ENCODE results near the gene ZFPM1. TPM values are rescaled to one million over a fixed set of nuclear protein-coding genes. Genes with fewer than 3 reads are reported as not detected.

ZFPM1 gene
- total RNA-seq, 1 donor from 2014 or later, result 5.7 TPM

- Histone ChIP-seq H3K27me3 (ENCODE audit: low read depth) (no peaks in the 10 kb centered on the region), H3K4me1 (peaks cover 17% of the 10 kb centered on the region), H3K27ac (replicated peaks) (peak overlapping the region; percentile 66), H3K9me3 (replicated peaks) (no peaks in the 10 kb centered on the region), H3K36me3 (no peaks in the 10 kb centered on the region), H3K4me3 (peak overlapping the region; percentile 44)
- DNase-seq, result peak; percentile 50
- intact Hi-C loops (cut with micrococcal nuclease), result no loop called here
- TF ChIP-seq CTCF (IDR thresholded peaks at IDR 0.05; ENCODE audit: borderline replicate concordance), result no peak
Measured at GRCh38 chr16:88500255-88500661, 47.2 kb downstream of the ZFPM1 start.

DNA sequence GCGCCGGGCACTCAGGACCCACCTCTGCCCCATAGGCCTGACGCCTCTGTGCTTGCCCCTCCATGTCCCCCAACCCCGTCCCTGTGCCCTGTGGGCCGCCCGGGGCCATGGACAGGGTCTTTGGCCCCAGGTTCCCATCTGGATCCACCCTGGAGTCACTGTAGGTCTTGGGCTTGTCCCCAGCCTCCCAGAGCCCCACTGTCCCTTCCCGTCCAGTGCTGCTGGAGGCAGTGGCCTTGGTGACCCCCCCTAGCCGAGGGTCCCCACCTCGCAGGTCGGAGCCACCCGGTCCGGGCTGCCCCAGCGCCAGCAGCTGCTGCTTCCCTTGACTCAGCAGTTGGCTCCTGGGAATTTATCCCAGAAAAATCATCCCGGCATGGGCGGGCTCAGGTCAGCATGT lies 49.3 kb downstream of the ZFPM1 start:
- intact Hi-C loops (cut with micrococcal nuclease), result no loop called here
- TF ChIP-seq CTCF (IDR thresholded peaks at IDR 0.05; ENCODE audit: borderline replicate concordance), result no peak
- Histone ChIP-seq H3K27ac (replicated peaks) (no peak overlapping the region), H3K4me3 (no peak overlapping the region), H3K9me3 (replicated peaks) (no peaks in the 10 kb centered on the region), H3K27me3 (ENCODE audit: low read depth) (no peaks in the 10 kb centered on the region), H3K4me1 (peaks cover 17% of the 10 kb centered on the region), H3K36me3 (no peaks in the 10 kb centered on the region)
- no peak for DNase-seq

DNA sequence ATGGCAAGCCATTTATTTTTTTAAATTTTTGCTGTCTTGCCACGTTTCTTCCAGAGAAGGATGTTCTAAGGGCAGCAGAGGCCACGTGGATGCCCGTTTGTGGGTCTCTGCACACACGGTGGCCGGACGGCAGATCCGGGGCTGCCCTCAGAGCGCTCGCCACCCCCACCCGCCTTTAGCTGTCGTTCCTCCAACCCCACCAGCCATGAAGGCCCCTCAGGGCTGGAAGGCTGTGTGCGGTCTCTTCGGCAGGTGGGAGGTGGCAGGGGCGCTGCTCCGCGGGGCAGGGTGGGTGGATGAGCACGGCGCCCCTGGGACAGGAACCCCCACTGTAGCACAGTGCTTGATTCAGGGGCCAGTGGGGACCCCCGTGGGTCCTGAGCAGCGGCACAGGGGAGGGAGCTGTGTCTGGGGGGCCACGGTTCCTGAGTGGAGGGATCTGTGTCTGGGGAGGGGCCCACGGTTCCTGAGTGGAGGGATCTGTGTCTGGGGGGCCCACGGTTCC lies 49.7 kb downstream of the ZFPM1 start:
- Histone ChIP-seq H3K27me3 (ENCODE audit: low read depth) (no peaks in the 10 kb centered on the region), H3K9me3 (replicated peaks) (no peaks in the 10 kb centered on the region), H3K27ac (replicated peaks) (no peak overlapping the region), H3K36me3 (no peaks in the 10 kb centered on the region), H3K4me3 (no peak overlapping the region), H3K4me1 (peaks cover 17% of the 10 kb centered on the region)
- DNase-seq, result no peak
- intact Hi-C loops (cut with micrococcal nuclease), result no loop called here
- no peak for TF ChIP-seq CTCF (IDR thresholded peaks at IDR 0.05; ENCODE audit: borderline replicate concordance)

- H3K4me3 ChIP-seq, result no peak overlapping the region
- no peaks in the 10 kb centered on the region for H3K36me3 ChIP-seq
- no peak for DNase-seq
- intact Hi-C loops (cut with micrococcal nuclease), result no loop called here
- no peak for TF ChIP-seq CTCF (IDR thresholded peaks at IDR 0.05; ENCODE audit: borderline replicate concordance)
- no peak overlapping the region for H3K27ac ChIP-seq (replicated peaks)
- no peaks in the 10 kb centered on the region for H3K9me3 ChIP-seq (replicated peaks)
- peaks cover 17% of the 10 kb centered on the region for H3K4me1 ChIP-seq
- H3K27me3 ChIP-seq (ENCODE audit: low read depth), result no peaks in the 10 kb centered on the region
Measured at GRCh38 chr16:88503374-88503770, 50.3 kb downstream of the ZFPM1 start.

DNA sequence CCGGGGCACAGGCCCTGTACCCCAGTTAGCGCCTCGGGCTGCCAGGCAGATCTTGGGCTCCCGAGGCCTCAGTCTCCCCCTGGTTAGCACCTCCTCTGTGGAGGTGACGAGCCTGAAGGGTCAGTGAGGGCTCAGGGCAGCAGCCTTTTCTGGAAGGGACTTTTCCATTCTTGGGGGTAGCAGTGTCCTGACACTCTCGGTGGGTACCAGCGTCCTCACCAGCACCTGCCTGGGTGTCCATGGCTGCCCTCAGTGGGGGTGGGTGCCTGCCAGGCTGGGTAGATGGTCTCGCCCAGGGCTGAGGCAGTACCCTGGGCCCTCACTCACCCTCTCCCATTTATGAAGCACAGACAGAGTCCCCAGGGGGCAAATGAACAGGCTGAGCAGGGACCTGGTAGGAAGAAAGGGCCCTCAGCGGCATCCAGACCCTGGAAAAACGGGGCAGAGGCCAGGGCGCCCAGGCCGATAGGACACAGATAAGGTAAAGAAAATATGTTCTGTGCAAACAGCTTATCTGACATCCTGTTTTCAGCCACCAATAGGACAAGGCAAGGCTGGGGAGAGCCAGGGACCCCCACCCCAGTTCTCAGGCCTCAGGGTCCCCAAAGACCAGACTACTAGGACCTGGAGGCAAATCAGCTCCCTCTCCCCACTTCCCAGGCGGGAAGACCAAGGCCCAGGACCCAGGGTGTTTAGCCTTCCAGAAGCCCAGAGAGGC lies 50.9 kb downstream of the ZFPM1 start:
- Histone ChIP-seq H3K36me3 (no peaks in the 10 kb centered on the region), H3K27me3 (ENCODE audit: low read depth) (no peaks in the 10 kb centered on the region), H3K9me3 (replicated peaks) (no peaks in the 10 kb centered on the region), H3K27ac (replicated peaks) (no peak overlapping the region), H3K4me3 (no peak overlapping the region), H3K4me1 (peaks cover 17% of the 10 kb centered on the region)
- TF ChIP-seq CTCF (IDR thresholded peaks at IDR 0.05; ENCODE audit: borderline replicate concordance), result no peak
- intact Hi-C loops (cut with micrococcal nuclease), result no loop called here
- DNase-seq, result no peak
